HepG2 (cell line): ENCODE data around the gene TTYH1. TPM values are rescaled to one million over a fixed set of nuclear protein-coding genes. Genes with fewer than 3 reads are reported as not detected.

Source experiments
- ATAC-seq: fragments of 200-7000 bp; cut with Tn5 transposase; 3 replicates; pipeline ENCODE4 v1.9.1; 2020; ENCODE audit warnings: mild to moderate bottlenecking, moderate library complexity
- BruUV-seq: library from RNA; stranded (reverse); fragments of 400-500 nt; replicated peaks from 2 replicates; lab custom pipeline; 2021; lab: Mats Ljungman, UMichigan
- CTCF ChIA-PET: fragments of 300-600 bp; formaldehyde crosslinking; extraction: SDS; loops from one replicate; lab custom pipeline; 2021; ENCODE audit warnings: low total read pairs, inconsistent platforms, low intra/inter-chr PET ratio; lab: Yijun Ruan, JAX
- POLR2A ChIA-PET: fragments of 350-600 bp; sonication (Branson Sonifier 250); formaldehyde crosslinking; loops from one replicate; lab custom pipeline; 2020; ENCODE audit warnings: antibody characterized with exemption, inconsistent platforms; lab: Yijun Ruan, JAX
- DNase-seq: peaks from one replicate; pipeline ENCODE4 v3.0.0-alpha.2; 2015; ENCODE audit warnings: low spot score
- FAIRE-seq: peaks from 3 replicates; lab custom pipeline; 2011; peaks lifted over from hg19 to GRCh38; lab: Jason Lieb, UNC
- H2AFZ ChIP-seq: one replicate; pipeline ENCODE4 v1.6.1; 2011; ENCODE audit warnings: low read length, inconsistent platforms
- H3K27ac ChIP-seq: fragments of 300-600 bp; 3 replicates; pipeline ENCODE4 v1.8.0; 2011; ENCODE audit warnings: mixed run types, mild to moderate bottlenecking, mixed read lengths, low read length, inconsistent platforms; ENCODE audit not compliant: insufficient read depth; ENCODE audit errors: extremely low read length
- H3K27me3 ChIP-seq, 2 experiments: fragments of 200-600 bp in 1 of 2; 2 replicates in 1 of 2; 3 replicates in 1 of 2; pipeline versions ENCODE4 v1.6.0 to v1.8.0; 2011; ENCODE audit warnings: low read length in 2 of 2, mild to moderate bottlenecking in 2 of 2, moderate library complexity in 2 of 2, inconsistent platforms in 1 of 2; ENCODE audit not compliant: insufficient read depth in 2 of 2, control insufficient read depth in 1 of 2
- H3K36me3 ChIP-seq, 2 experiments: fragments of 200-600 bp in 1 of 2; replicated peaks in 1 of 2; 2 replicates in 1 of 2; 3 replicates in 1 of 2; pipeline versions ENCODE4 v1.5.1 to v1.8.0; 2011; ENCODE audit warnings: low read length in 2 of 2, inconsistent platforms in 1 of 2; ENCODE audit not compliant: insufficient read depth in 2 of 2, control insufficient read depth in 1 of 2
- H3K4me1 ChIP-seq: 2 replicates; pipeline ENCODE4 v1.5.1; 2012; ENCODE audit warnings: low read length, inconsistent platforms; ENCODE audit not compliant: insufficient read depth
- H3K4me2 ChIP-seq: 2 replicates; pipeline ENCODE4 v1.6.0; 2011; ENCODE audit warnings: low read depth, low read length, inconsistent platforms
- H3K4me3 ChIP-seq, 3 experiments: fragments of 200-600 bp in 1 of 3; sonication (generic), shearing (Covaris generic) in 1 of 3; replicated peaks in 1 of 3; 2 replicates each; pipeline ENCODE4 v1.5.1; 2011 to 2016; ENCODE audit warnings: low read length in 3 of 3, inconsistent platforms in 2 of 3, low read depth in 2 of 3, mild to moderate bottlenecking in 2 of 3, control low read depth in 1 of 3, mixed read lengths in 1 of 3; ENCODE audit not compliant: insufficient read depth in 1 of 3
- H3K79me2 ChIP-seq: one replicate; pipeline ENCODE4 v1.6.1; 2011; ENCODE audit warnings: low read length, inconsistent platforms; ENCODE audit not compliant: insufficient read depth
- H3K9ac ChIP-seq: 2 replicates; pipeline ENCODE4 v1.6.0; 2011; ENCODE audit warnings: mild to moderate bottlenecking, low read depth, low read length, inconsistent platforms; ENCODE audit not compliant: insufficient read depth
- H3K9me3 ChIP-seq: 2 replicates; pipeline ENCODE4 v1.5.1; 2012; ENCODE audit warnings: mild to moderate bottlenecking, low read length
- H4K20me1 ChIP-seq: 2 replicates; pipeline ENCODE4 v1.6.0; 2011; ENCODE audit warnings: inconsistent platforms, mild to moderate bottlenecking, low read length, moderate library complexity; ENCODE audit not compliant: insufficient read depth
- HMGXB4 ChIP-seq, 2 experiments: sonication (generic) in 1 of 2; formaldehyde crosslinking in 1 of 2; IDR thresholded peaks; 2 replicates each; pipeline versions ENCODE4 v1.4.0 to v1.6.1; 2018 to 2020; ENCODE audit warnings: missing genetic modification reagents in 2 of 2, borderline replicate concordance in 1 of 2, low read depth in 1 of 2, mild to moderate bottlenecking in 1 of 2, missing biosample characterization in 1 of 2
- HOXA5 ChIP-seq: sonication (generic); formaldehyde crosslinking; IDR thresholded peaks from 2 replicates; pipeline ENCODE4 v1.4.0; 2020; ENCODE audit warnings: missing genetic modification reagents
- KDM2A ChIP-seq: sonication (generic); formaldehyde crosslinking; IDR thresholded peaks from 2 replicates; pipeline ENCODE4 v1.4.0; 2020; ENCODE audit warnings: low read depth, missing genetic modification reagents, borderline replicate concordance
- MYC ChIP-seq: sonication (generic); formaldehyde crosslinking; IDR thresholded peaks from 2 replicates; pipeline ENCODE4 v1.9.0; 2021; ENCODE audit warnings: missing genetic modification reagents, borderline replicate concordance
- RAD21 ChIP-seq: fragments of 450-650 bp; formaldehyde crosslinking; IDR thresholded peaks from 2 replicates; pipeline ENCODE4 v1.5.0; 2020; ENCODE audit warnings: mild to moderate bottlenecking
- RBM39 ChIP-seq: fragments of 200-400 bp; formaldehyde crosslinking; IDR thresholded peaks from one replicate; pipeline ENCODE4 v1.6.1; 2018; ENCODE audit warnings: antibody characterized with exemption, mild to moderate bottlenecking, low read depth, low read length; ENCODE audit not compliant: poor library complexity, severe bottlenecking
- SALL1 ChIP-seq: sonication (generic); formaldehyde crosslinking; IDR thresholded peaks from 2 replicates; pipeline ENCODE4 v1.8.0; 2022; ENCODE audit warnings: mild to moderate bottlenecking, missing genetic modification reagents
- STAG1 ChIP-seq: sonication (generic); formaldehyde crosslinking; IDR thresholded peaks from 2 replicates; pipeline ENCODE4 v1.4.0; 2020; ENCODE audit warnings: missing genetic modification reagents
- XRCC5 ChIP-seq: fragments of 200-400 bp; formaldehyde crosslinking; optimal IDR thresholded peaks from 2 replicates; pipeline ENCODE3; 2017; ENCODE audit warnings: mild to moderate bottlenecking, low read length
- YEATS4 ChIP-seq: sonication (generic); formaldehyde crosslinking; IDR thresholded peaks from 2 replicates; pipeline ENCODE4 v1.4.0; 2020; ENCODE audit warnings: missing genetic modification reagents, borderline replicate concordance
- ZBTB38 ChIP-seq: sonication (generic); formaldehyde crosslinking; IDR thresholded peaks from 2 replicates; pipeline ENCODE4 v1.5.1; 2020; ENCODE audit warnings: mild to moderate bottlenecking, missing genetic modification reagents
- ZBTB7B ChIP-seq: sonication (generic); formaldehyde crosslinking; IDR thresholded peaks from 2 replicates; pipeline ENCODE4 v1.4.0; 2020; ENCODE audit warnings: missing genetic modification reagents
- ZNF232 ChIP-seq: sonication (generic); formaldehyde crosslinking; IDR thresholded peaks from 2 replicates; pipeline ENCODE4 v1.4.0; 2020; ENCODE audit warnings: missing genetic modification reagents, borderline replicate concordance
- ZNF746 ChIP-seq: sonication (generic); formaldehyde crosslinking; IDR thresholded peaks from 2 replicates; pipeline ENCODE4 v1.8.0; 2022; ENCODE audit warnings: mild to moderate bottlenecking, missing genetic modification reagents
- WGBS: methylation state at CpG from one replicate; pipeline ENCODE4 v1.1.6; 2017; ENCODE audit warnings: low lambda C conversion rate; 5-methylcytosine and 5-hydroxymethylcytosine counted together
- in situ Hi-C: cut with HindIII; loops from 2 replicates; pipeline ENCODE4 v1.10.0; 2017; ENCODE audit warnings: low pct_unique_long_range_greater_than_20kb; ENCODE audit not compliant: extremely low pct_ligation_motif_present
- intact Hi-C: fragments of 100-400 bp; cut with micrococcal nuclease; formaldehyde crosslinking; loops from one replicate; pipeline ENCODE4 v1.10.0; 2022; ENCODE audit not compliant: unreplicated experiment
- polyA plus RNA-seq, 8 experiments: library from polyadenylated mRNA; depleted of rRNA in 3 of 8; stranded (reverse) in 7 of 8; unstranded in 1 of 8; fragments of >200 nt; fragmentation: Illumina TruSeq in 4 of 8; extraction: Trizol in 4 of 8; gene quantifications; 2 replicates each; pipeline versions ENCODE4 v1.2.1 to v1.2.3, GENCODE V29; 2011 to 2016; ENCODE audit warnings: low read depth in 4 of 8, missing spikeins in 1 of 8, mixed read lengths in 1 of 8; ENCODE audit not compliant: insufficient read depth in 1 of 8
- total RNA-seq, 5 experiments: library from RNA; depleted of rRNA; stranded (reverse); fragments of >200 nt; fragmentation: Illumina TruSeq; extraction: Trizol; gene quantifications; 2 replicates each; pipeline ENCODE4 v1.2.3, GENCODE V29; 2016; ENCODE audit warnings: low read depth in 1 of 5
- TF ChIP-seq, protein P1 (sequence below): sonication (generic); formaldehyde crosslinking; IDR thresholded peaks from 2 replicates; pipeline ENCODE4 v1.4.0; 2020; ENCODE audit warnings: missing genetic modification reagents
- TF ChIP-seq, protein P2 (sequence below): sonication (generic); formaldehyde crosslinking; IDR thresholded peaks from 2 replicates; pipeline ENCODE4 v1.5.0; 2020; ENCODE audit warnings: mild to moderate bottlenecking, missing genetic modification reagents, moderate library complexity

The TTYH1 gene
- total and polyA plus RNA-seq, 2 of the 13 experiments (the other 11 are each of a cell fraction or from before 2014, with no cell fraction given), result 6.9 to 19.9 TPM

GRCh38 chr19:54439174-54439851, 24.0 kb downstream of the TTYH1 start:
- H3K9ac ChIP-seq, result no peak overlapping the region
- no peaks in the 10 kb centered on the region for H3K9me3 ChIP-seq
- DNase-seq (peak; percentile 56), FAIRE-seq (peak; percentile 67), ATAC-seq (peak; percentile 94)
- in situ Hi-C loops (no loop called here), intact Hi-C loops (no loop called here)
- H3K36me3 ChIP-seq, result peaks cover 0 to 1% of the 10 kb centered on the region in 2 experiments; a peak in 2 of 5 replicates
- 87% methylated on average over 9 of the region's 15 CpGs for WGBS
- no peaks in the 10 kb centered on the region for H3K27me3 ChIP-seq
- H3K4me3 ChIP-seq, result no peak overlapping the region
- H3K4me1 ChIP-seq, result no peaks in the 10 kb centered on the region; the same call in 1 of the 2 replicates
- H3K27ac ChIP-seq, result no peak overlapping the region
- H3K4me2 ChIP-seq, result no peak overlapping the region
- no peak overlapping the region for H2AFZ ChIP-seq
- POLR2A ChIA-PET, result interaction anchor here (1.1 to 3.0 kb wide), 4 partner anchors 10 to 23 kb away, joined by 3 to 15 read pairs (median 8); partner anchors contain the start of gene LENG8
- no peaks in the 10 kb centered on the region for H3K79me2 ChIP-seq
- peaks cover 4% of the 10 kb centered on the region; the same call in 1 of the 2 replicates for H4K20me1 ChIP-seq
- BruUV-seq, result no TSS peak
- CTCF ChIA-PET, result interaction anchor here (0.9 to 1.5 kb wide), 3 partner anchors 24 to 48 kb away, joined by 3 to 6 read pairs (median 3); partner anchors contain the start of gene TTYH1
- TF ChIP-seq, protein P1, sequence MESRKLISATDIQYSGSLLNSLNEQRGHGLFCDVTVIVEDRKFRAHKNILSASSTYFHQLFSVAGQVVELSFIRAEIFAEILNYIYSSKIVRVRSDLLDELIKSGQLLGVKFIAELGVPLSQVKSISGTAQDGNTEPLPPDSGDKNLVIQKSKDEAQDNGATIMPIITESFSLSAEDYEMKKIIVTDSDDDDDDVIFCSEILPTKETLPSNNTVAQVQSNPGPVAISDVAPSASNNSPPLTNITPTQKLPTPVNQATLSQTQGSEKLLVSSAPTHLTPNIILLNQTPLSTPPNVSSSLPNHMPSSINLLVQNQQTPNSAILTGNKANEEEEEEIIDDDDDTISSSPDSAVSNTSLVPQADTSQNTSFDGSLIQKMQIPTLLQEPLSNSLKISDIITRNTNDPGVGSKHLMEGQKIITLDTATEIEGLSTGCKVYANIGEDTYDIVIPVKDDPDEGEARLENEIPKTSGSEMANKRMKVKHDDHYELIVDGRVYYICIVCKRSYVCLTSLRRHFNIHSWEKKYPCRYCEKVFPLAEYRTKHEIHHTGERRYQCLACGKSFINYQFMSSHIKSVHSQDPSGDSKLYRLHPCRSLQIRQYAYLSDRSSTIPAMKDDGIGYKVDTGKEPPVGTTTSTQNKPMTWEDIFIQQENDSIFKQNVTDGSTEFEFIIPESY (CRISPR knock-in tag), result peak; percentile 96
- TF ChIP-seq, protein P2, sequence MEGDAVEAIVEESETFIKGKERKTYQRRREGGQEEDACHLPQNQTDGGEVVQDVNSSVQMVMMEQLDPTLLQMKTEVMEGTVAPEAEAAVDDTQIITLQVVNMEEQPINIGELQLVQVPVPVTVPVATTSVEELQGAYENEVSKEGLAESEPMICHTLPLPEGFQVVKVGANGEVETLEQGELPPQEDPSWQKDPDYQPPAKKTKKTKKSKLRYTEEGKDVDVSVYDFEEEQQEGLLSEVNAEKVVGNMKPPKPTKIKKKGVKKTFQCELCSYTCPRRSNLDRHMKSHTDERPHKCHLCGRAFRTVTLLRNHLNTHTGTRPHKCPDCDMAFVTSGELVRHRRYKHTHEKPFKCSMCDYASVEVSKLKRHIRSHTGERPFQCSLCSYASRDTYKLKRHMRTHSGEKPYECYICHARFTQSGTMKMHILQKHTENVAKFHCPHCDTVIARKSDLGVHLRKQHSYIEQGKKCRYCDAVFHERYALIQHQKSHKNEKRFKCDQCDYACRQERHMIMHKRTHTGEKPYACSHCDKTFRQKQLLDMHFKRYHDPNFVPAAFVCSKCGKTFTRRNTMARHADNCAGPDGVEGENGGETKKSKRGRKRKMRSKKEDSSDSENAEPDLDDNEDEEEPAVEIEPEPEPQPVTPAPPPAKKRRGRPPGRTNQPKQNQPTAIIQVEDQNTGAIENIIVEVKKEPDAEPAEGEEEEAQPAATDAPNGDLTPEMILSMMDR, result peak; percentile 83
- no peak for TF ChIP-seq ZNF232
- TF ChIP-seq RBM39, result peak; percentile 26
- peak; percentile 52; the same call in 1 of the 2 replicates for TF ChIP-seq KDM2A
- TF ChIP-seq STAG1 (CRISPR knock-in tag), result peak; percentile 65
- no peak for TF ChIP-seq ZNF746 (CRISPR knock-in tag)
- TF ChIP-seq XRCC5, result peak; percentile 54
- no peak for TF ChIP-seq HOXA5 (CRISPR knock-in tag)
- TF ChIP-seq MYC (CRISPR knock-in tag), result 0 out of 2 replicates have a peak, but pooled peaks have one; percentile 24
- peak; percentile 91 for TF ChIP-seq ZBTB38
- TF ChIP-seq SALL1 (CRISPR knock-in tag), result peak; percentile 25; the same call in 1 of the 2 replicates
- 0 out of 4 replicates have a peak, but pooled peaks of 1 of the 2 experiments have one; percentile 46 for TF ChIP-seq HMGXB4 (CRISPR knock-in tag; IDR thresholded peaks at IDR 0.05; ENCODE audit: borderline replicate concordance in 1 of 2, low read depth in 1 of 2)
- peak; percentile 44; the same call in 1 of the 2 replicates for TF ChIP-seq RAD21
- TF ChIP-seq ZBTB7B (CRISPR knock-in tag), result 0 out of 2 replicates have a peak, but pooled peaks have one; percentile 26
- no peak for TF ChIP-seq YEATS4 (CRISPR knock-in tag)
